K562 (cell line): Measurements from ENCODE around the gene MED15. TPM values are rescaled to one million over a fixed set of nuclear protein-coding genes. Genes with fewer than 3 reads are reported as not detected.

ENCODE experiments used
- CAMTA2 ChIP-seq: fragments of 250-450 bp; sonication (Bioruptor Pico); conservative IDR thresholded peaks from 2 replicates; pipeline ENCODE4 v1.5.1; 2022
- CCNT2 ChIP-seq: IDR thresholded peaks from 2 replicates; pipeline ENCODE4 v1.6.1; 2011; ENCODE audit warnings: borderline replicate concordance, low read depth, mild to moderate bottlenecking, moderate library complexity, mixed read lengths, low read length; ENCODE audit not compliant: insufficient read length; ENCODE audit errors: extremely low read depth
- JUN ChIP-seq, 2 experiments: sonication (generic) in 1 of 2; formaldehyde crosslinking in 1 of 2; IDR thresholded peaks; 2 replicates each; pipeline versions ENCODE4 v1.6.1 to v1.8.0; 2012 to 2022; ENCODE audit warnings: borderline replicate concordance in 2 of 2, mild to moderate bottlenecking in 2 of 2, improper control_type of control experiment in 1 of 2, low read depth in 1 of 2, low read length in 1 of 2, missing genetic modification reagents in 1 of 2
- KAT7 ChIP-seq: sonication (generic); formaldehyde crosslinking; IDR thresholded peaks from 2 replicates; pipeline ENCODE4 v1.8.0; 2022; ENCODE audit warnings: missing genetic modification reagents, mild to moderate bottlenecking, borderline replicate concordance
- MCM3 ChIP-seq: fragments of 450-650 bp; IDR thresholded peaks from 2 replicates; pipeline ENCODE4 v1.6.1; 2016
- SMARCB1 ChIP-seq: IDR thresholded peaks from 2 replicates; pipeline ENCODE4 v1.6.1; 2011; ENCODE audit warnings: improper control_type of control experiment, low read depth; ENCODE audit not compliant: insufficient read length
- STAT5B ChIP-seq: fragments of 250-450 bp; sonication (Bioruptor Pico); IDR thresholded peaks from 2 replicates; pipeline ENCODE4 v1.8.0; 2021; ENCODE audit warnings: mild to moderate bottlenecking, inconsistent platforms
- TARDBP ChIP-seq: fragments of 450-650 bp; IDR thresholded peaks from 2 replicates; pipeline ENCODE4 v1.6.1; 2016
- TBL1XR1 ChIP-seq, 2 experiments: IDR thresholded peaks; 2 replicates each; pipeline ENCODE4 v1.6.1; 2012; ENCODE audit warnings: improper control_type of control experiment in 2 of 2, low read length in 2 of 2, mild to moderate bottlenecking in 1 of 2
- ZNF589 ChIP-seq: fragments of 200-800 bp; sonication (Bioruptor generic); IDR thresholded peaks from 2 replicates; pipeline ENCODE4 v1.6.1; 2016; ENCODE audit warnings: low read depth, missing genetic modification characterization, missing compliant biosample characterization
- polyA plus RNA-seq, 8 experiments: library from polyadenylated mRNA; depleted of rRNA in 4 of 8; stranded (reverse) in 5 of 8; unstranded in 3 of 8; fragments of >200 nt; fragmentation: Nextera tagmentation in 2 of 8; fragmentation: Illumina TruSeq in 1 of 8; extraction: Ambion mirVana in 2 of 8; extraction: Trizol in 1 of 8; gene quantifications; 2 replicates each; pipeline versions ENCODE4 v1.2.1 to v1.2.3, GENCODE V29; 2011 to 2014; ENCODE audit warnings: inconsistent platforms in 1 of 8, missing spikeins in 1 of 8
- total RNA-seq, 7 experiments: library from RNA; depleted of rRNA in 6 of 7; stranded (reverse); fragments of >200 nt in 6 of 7; fragmentation: Illumina TruSeq in 2 of 7; extraction: Trizol in 2 of 7; gene quantifications; 2 replicates each; pipeline versions ENCODE4 v1.2.1 to v1.2.3, GENCODE V29; 2011 to 2021; ENCODE audit warnings: low replicate concordance in 1 of 7
- TF ChIP-seq, protein P1 (sequence below), 2 experiments: fragments of 450-650 bp; IDR thresholded peaks; 2 replicates each; pipeline ENCODE4 v1.6.1; 2016; ENCODE audit warnings: mild to moderate bottlenecking in 2 of 2, borderline replicate concordance in 1 of 2, low read depth in 1 of 2, moderate library complexity in 1 of 2
- TF ChIP-seq, protein P2 (sequence below): fragments of 250-450 bp; sonication (Bioruptor Pico); IDR thresholded peaks from 2 replicates; pipeline ENCODE4 v1.9.0; 2021; ENCODE audit warnings: mild to moderate bottlenecking, inconsistent platforms
- TF ChIP-seq, protein P3 (sequence below): fragments of 250-450 bp; sonication (Bioruptor Pico); IDR thresholded peaks from 2 replicates; pipeline ENCODE4 v1.4.0; 2020; ENCODE audit warnings: borderline replicate concordance
- TF ChIP-seq, protein P4 (sequence below): fragments of 250-450 bp; sonication (Bioruptor Pico); IDR thresholded peaks from 2 replicates; pipeline ENCODE4 v1.8.0; 2022; ENCODE audit warnings: inconsistent platforms, mild to moderate bottlenecking, moderate library complexity, borderline replicate concordance

The MED15 gene
- total and polyA plus RNA-seq, 9 of the 15 experiments (the other 6 are each of a cell fraction or from before 2014, with no cell fraction given): 4.0 to 271 (median 60.1) TPM

DNA sequence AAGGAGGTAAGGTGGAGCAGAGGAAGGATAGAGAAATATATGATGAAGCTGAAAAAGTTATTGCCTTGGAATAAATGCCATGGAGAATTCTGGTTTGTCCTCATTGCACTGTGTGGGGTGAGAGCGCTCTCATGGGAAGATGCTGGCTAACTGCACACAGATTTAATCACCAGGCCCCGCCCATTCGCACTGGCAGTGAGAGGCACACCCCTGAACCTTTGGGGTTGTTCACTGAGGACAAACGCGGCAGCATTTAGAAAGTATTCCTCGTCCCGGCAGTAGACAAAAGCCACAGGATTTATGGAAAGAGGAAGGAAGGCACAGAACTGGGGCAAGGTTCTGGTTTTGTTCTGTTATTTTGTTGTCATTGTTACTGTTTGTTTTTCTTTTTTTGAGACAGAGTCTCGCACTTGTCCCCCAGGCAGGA, 70.2 kb downstream of the MED15 start (continued):
- TF ChIP-seq, protein P1, sequence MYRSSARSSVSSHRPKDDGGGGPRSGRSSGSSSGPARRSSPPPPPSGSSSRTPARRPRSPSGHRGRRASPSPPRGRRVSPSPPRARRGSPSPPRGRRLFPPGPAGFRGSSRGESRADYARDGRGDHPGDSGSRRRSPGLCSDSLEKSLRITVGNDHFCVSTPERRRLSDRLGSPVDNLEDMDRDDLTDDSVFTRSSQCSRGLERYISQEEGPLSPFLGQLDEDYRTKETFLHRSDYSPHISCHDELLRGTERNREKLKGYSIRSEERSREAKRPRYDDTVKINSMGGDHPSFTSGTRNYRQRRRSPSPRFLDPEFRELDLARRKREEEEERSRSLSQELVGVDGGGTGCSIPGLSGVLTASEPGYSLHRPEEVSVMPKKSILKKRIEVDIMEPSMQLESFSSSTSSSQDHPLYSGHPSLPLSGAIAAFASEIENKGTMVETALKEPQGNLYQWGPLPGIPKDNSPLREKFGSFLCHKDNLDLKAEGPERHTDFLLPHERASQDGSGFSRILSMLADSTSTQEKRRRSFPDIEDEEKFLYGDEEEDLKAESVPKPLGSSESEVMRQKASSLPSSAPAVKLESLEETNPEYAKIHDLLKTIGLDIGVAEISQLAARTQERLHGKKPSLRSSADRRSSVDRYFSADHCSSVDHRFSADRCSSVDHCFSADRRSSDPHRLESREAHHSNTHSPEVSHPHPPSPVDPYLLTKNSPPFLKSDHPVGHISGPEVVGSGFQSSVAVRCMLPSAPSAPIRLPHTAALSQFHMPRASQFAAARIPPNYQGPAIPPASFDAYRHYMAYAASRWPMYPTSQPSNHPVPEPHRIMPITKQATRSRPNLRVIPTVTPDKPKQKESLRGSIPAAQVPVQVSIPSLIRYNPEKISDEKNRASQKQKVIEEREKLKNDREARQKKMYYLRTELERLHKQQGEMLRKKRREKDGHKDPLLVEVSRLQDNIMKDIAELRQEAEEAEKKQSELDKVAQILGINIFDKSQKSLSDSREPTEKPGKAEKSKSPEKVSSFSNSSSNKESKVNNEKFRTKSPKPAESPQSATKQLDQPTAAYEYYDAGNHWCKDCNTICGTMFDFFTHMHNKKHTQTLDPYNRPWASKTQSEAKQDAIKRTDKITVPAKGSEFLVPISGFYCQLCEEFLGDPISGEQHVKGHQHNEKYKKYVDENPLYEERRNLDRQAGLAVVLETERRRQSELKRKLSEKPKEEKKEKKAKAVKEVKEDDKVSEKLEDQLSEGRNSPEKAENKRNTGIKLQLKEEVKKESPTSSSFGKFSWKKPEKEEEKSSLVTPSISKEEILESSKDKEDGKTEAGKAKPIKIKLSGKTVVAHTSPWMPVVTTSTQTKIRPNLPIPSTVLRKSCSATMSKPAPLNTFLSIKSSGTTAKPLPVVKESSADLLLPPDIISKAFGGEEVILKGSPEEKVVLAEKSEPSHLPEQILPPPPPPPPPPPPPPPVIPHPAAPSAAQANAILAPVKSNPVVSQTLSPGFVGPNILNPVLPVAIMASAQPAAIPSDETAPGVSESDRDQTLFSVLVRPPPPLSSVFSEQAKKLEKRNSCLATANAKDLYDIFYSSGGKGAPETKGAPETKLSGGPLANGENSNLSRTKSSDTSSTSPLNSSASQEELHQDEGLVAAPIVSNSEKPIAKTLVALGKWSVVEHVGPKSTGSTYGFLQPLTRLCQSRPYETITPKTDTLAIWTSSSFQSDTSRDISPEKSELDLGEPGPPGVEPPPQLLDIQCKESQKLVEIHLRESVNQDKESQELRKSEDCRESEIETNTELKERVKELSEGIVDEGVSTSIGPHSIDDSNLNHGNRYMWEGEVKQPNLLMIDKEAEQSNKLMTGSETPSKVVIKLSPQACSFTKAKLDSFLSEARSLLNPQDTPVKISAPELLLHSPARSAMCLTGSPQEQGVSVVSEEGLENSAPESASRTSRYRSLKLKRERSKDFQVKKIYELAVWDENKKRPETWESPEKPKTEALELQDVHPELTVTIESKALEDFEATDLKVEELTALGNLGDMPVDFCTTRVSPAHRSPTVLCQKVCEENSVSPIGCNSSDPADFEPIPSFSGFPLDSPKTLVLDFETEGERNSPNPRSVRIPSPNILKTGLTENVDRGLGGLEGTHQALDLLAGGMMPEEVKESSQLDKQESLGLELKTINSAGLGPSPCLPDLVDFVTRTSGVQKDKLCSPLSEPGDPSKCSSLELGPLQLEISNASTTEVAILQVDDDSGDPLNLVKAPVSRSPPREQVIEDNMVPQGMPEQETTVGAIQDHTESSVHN (IDR thresholded peaks at IDR 0.05; ENCODE audit: borderline replicate concordance in 1 of 2, low read depth in 1 of 2): no peak
- TF ChIP-seq, protein P2, sequence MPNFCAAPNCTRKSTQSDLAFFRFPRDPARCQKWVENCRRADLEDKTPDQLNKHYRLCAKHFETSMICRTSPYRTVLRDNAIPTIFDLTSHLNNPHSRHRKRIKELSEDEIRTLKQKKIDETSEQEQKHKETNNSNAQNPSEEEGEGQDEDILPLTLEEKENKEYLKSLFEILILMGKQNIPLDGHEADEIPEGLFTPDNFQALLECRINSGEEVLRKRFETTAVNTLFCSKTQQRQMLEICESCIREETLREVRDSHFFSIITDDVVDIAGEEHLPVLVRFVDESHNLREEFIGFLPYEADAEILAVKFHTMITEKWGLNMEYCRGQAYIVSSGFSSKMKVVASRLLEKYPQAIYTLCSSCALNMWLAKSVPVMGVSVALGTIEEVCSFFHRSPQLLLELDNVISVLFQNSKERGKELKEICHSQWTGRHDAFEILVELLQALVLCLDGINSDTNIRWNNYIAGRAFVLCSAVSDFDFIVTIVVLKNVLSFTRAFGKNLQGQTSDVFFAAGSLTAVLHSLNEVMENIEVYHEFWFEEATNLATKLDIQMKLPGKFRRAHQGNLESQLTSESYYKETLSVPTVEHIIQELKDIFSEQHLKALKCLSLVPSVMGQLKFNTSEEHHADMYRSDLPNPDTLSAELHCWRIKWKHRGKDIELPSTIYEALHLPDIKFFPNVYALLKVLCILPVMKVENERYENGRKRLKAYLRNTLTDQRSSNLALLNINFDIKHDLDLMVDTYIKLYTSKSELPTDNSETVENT (CRISPR knock-in tag): no peak
- TF ChIP-seq MCM3: no peak
- no peak for TF ChIP-seq CAMTA2 (CRISPR knock-in tag)
- no peak for TF ChIP-seq ZNF589
- no peak for TF ChIP-seq CCNT2
- no peak for TF ChIP-seq KAT7 (CRISPR knock-in tag)
- no peak for TF ChIP-seq TARDBP
- peak; percentile 48; the same call in 1 of the 2 replicates for TF ChIP-seq JUN (IDR thresholded peaks at IDR 0.05; ENCODE audit: borderline replicate concordance, low read depth, low read length)
- TF ChIP-seq JUN (CRISPR knock-in tag; IDR thresholded peaks at IDR 0.05; ENCODE audit: borderline replicate concordance): no peak
- TF ChIP-seq, protein P3, sequence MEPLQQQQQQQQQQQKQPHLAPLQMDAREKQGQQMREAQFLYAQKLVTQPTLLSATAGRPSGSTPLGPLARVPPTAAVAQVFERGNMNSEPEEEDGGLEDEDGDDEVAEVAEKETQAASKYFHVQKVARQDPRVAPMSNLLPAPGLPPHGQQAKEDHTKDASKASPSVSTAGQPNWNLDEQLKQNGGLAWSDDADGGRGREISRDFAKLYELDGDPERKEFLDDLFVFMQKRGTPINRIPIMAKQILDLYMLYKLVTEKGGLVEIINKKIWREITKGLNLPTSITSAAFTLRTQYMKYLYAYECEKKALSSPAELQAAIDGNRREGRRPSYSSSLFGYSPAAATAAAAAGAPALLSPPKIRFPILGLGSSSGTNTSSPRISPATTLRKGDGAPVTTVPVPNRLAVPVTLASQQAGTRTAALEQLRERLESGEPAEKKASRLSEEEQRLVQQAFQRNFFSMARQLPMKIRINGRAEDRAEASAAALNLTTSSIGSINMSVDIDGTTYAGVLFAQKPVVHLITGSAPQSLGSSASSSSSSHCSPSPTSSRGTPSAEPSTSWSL (CRISPR knock-in tag): no peak
- no peak for TF ChIP-seq SMARCB1
- TF ChIP-seq TBL1XR1 (IDR thresholded peaks at IDR 0.05; ENCODE audit: low read length in 2 of 2): no peak
- TF ChIP-seq, protein P4, sequence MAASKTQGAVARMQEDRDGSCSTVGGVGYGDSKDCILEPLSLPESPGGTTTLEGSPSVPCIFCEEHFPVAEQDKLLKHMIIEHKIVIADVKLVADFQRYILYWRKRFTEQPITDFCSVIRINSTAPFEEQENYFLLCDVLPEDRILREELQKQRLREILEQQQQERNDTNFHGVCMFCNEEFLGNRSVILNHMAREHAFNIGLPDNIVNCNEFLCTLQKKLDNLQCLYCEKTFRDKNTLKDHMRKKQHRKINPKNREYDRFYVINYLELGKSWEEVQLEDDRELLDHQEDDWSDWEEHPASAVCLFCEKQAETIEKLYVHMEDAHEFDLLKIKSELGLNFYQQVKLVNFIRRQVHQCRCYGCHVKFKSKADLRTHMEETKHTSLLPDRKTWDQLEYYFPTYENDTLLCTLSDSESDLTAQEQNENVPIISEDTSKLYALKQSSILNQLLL (CRISPR knock-in tag): no peak
- TF ChIP-seq STAT5B (CRISPR knock-in tag): no peak
